ENCODE measurements around the gene MRGPRX2.
A peak's percentile ranks its signal among the peaks of the same experiment; 100 is the strongest.

Gene MRGPRX2

GRCh38 chr11:19075636-19076035, 15.1 kb upstream of the MRGPRX2 start:
- no peak for DNase-seq (ENCODE audit: low read depth)

- no peak for DNase-seq (ENCODE audit: low read depth)
Measured at GRCh38 chr11:19073454-19074415, 13.2 kb upstream of the MRGPRX2 start.

- DNase-seq (ENCODE audit: low read depth) = no peak
Measured at GRCh38 chr11:19072464-19072863, 11.9 kb upstream of the MRGPRX2 start.

- peak; percentile 24 for DNase-seq (ENCODE audit: low read depth)
Measured at GRCh38 chr11:19071255-19071654, 10.7 kb upstream of the MRGPRX2 start.

GRCh38 chr11:19059833-19060232, 684 bp downstream of the MRGPRX2 start:
- DNase-seq (ENCODE audit: low read depth) = no peak

GRCh38 chr11:19055905-19056304, 4.6 kb downstream of the MRGPRX2 start:
- no peak for DNase-seq (ENCODE audit: low read depth)

- no peak for DNase-seq (ENCODE audit: low read depth)
Measured at GRCh38 chr11:19055016-19055415, 5.5 kb downstream of the MRGPRX2 start.

- DNase-seq (ENCODE audit: low read depth) = no peak
Measured at GRCh38 chr11:19053909-19054308, 6.6 kb downstream of the MRGPRX2 start.

- no peak for DNase-seq (ENCODE audit: low read depth)
Measured at GRCh38 chr11:19050281-19050680, 10.2 kb downstream of the MRGPRX2 start.

GRCh38 chr11:19049351-19049750, 11.2 kb downstream of the MRGPRX2 start:
- no peak for DNase-seq (ENCODE audit: low read depth)

- no peak for DNase-seq (ENCODE audit: low read depth)
Measured at GRCh38 chr11:19040051-19040450, 20.5 kb downstream of the MRGPRX2 start.

GRCh38 chr11:19039409-19039808, 21.1 kb downstream of the MRGPRX2 start:
- no peak for DNase-seq (ENCODE audit: low read depth)

GRCh38 chr11:19032990-19033389, 27.5 kb downstream of the MRGPRX2 start:
- DNase-seq (ENCODE audit: low read depth) = no peak

GRCh38 chr11:19027829-19028595, 32.5 kb downstream of the MRGPRX2 start:
- no peak for DNase-seq (ENCODE audit: low read depth)

- DNase-seq (ENCODE audit: low read depth) = no peak
Measured at GRCh38 chr11:19026862-19027261, 33.7 kb downstream of the MRGPRX2 start.

GRCh38 chr11:19025481-19026406, 34.8 kb downstream of the MRGPRX2 start:
- DNase-seq (ENCODE audit: low read depth) = no peak

GRCh38 chr11:19020831-19021230, 39.7 kb downstream of the MRGPRX2 start:
- no peak for DNase-seq (ENCODE audit: low read depth)

- DNase-seq (ENCODE audit: low read depth) = no peak
Measured at GRCh38 chr11:19018901-19019300, 41.6 kb downstream of the MRGPRX2 start.

GRCh38 chr11:19013181-19013857, 47.2 kb downstream of the MRGPRX2 start:
- no peak for DNase-seq (ENCODE audit: low read depth)

GRCh38 chr11:19012636-19013035, 47.9 kb downstream of the MRGPRX2 start:
- DNase-seq (ENCODE audit: low read depth) = no peak
